H9 (cell line): Measurements from ENCODE around the gene ROBO1. TPM values are rescaled to one million over a fixed set of nuclear protein-coding genes. Genes with fewer than 3 reads are reported as not detected.

Source experiments
- DNase-seq: peaks from one replicate; pipeline ENCODE4 v3.0.0-alpha.2; 2017
- H2AFZ ChIP-seq: one replicate; pipeline ENCODE4 v1.6.1; 2013; ENCODE audit warnings: mild to moderate bottlenecking, low read length, control low read depth, moderate library complexity
- H2AK5ac ChIP-seq: 2 replicates; pipeline ENCODE4 v1.6.1; 2013; ENCODE audit warnings: low read length, control low read depth, mixed read lengths; ENCODE audit not compliant: insufficient read length
- H2BK120ac ChIP-seq: one replicate; pipeline ENCODE4 v1.6.1; 2013; ENCODE audit warnings: low read depth, mild to moderate bottlenecking, low read length, control low read depth, inconsistent platforms; ENCODE audit not compliant: poor library complexity, severe bottlenecking
- H2BK12ac ChIP-seq: 2 replicates; pipeline ENCODE4 v1.6.1; 2013; ENCODE audit warnings: low read length, control low read depth, mixed read lengths, low read depth; ENCODE audit not compliant: insufficient read length
- H2BK15ac ChIP-seq: 2 replicates; pipeline ENCODE4 v1.6.1; 2013; ENCODE audit warnings: low read depth, low read length, control low read depth
- H2BK20ac ChIP-seq: one replicate; pipeline ENCODE4 v1.6.1; 2013; ENCODE audit warnings: low read depth, mild to moderate bottlenecking, low read length, control low read depth, inconsistent platforms; ENCODE audit not compliant: poor library complexity, severe bottlenecking
- H2BK5ac ChIP-seq: 2 replicates; pipeline ENCODE4 v1.6.1; 2013; ENCODE audit warnings: low read length, control low read depth, mixed read lengths; ENCODE audit not compliant: insufficient read length
- H3K14ac ChIP-seq: 2 replicates; pipeline ENCODE4 v1.6.1; 2013; ENCODE audit warnings: low read length, control low read depth; ENCODE audit not compliant: insufficient read depth
- H3K18ac ChIP-seq: 2 replicates; pipeline ENCODE4 v1.6.1; 2013; ENCODE audit warnings: low read depth, mild to moderate bottlenecking, mixed read lengths, low read length, control low read depth; ENCODE audit not compliant: insufficient read length
- H3K23ac ChIP-seq: 2 replicates; pipeline ENCODE4 v1.6.1; 2013; ENCODE audit warnings: low read length, control low read depth, mixed read lengths, low read depth; ENCODE audit not compliant: insufficient read length
- H3K23me2 ChIP-seq: 2 replicates; pipeline ENCODE4 v1.6.1; 2013; ENCODE audit warnings: low read depth, mild to moderate bottlenecking, mixed read lengths, low read length, control low read depth; ENCODE audit not compliant: insufficient read length, poor library complexity, severe bottlenecking
- H3K27ac ChIP-seq: 2 replicates; pipeline ENCODE4 v1.5.1; 2013; ENCODE audit warnings: low read length, control low read depth, mixed read lengths, low read depth; ENCODE audit not compliant: insufficient read length
- H3K27me3 ChIP-seq: 2 replicates; pipeline ENCODE4 v1.6.1; 2013; ENCODE audit warnings: low read length, control low read depth, inconsistent platforms; ENCODE audit not compliant: insufficient read depth
- H3K4ac ChIP-seq: 2 replicates; pipeline ENCODE4 v1.6.1; 2013; ENCODE audit warnings: low read depth, mild to moderate bottlenecking, control low read depth, inconsistent platforms, low read length, moderate library complexity
- H3K4me1 ChIP-seq: 2 replicates; pipeline ENCODE4 v1.6.1; 2013; ENCODE audit warnings: low read length, control low read depth, inconsistent platforms; ENCODE audit not compliant: insufficient read depth
- H3K4me2 ChIP-seq: 2 replicates; pipeline ENCODE4 v1.6.1; 2013; ENCODE audit warnings: low read length, control low read depth, mixed read lengths; ENCODE audit not compliant: insufficient read length, insufficient read depth
- H3K56ac ChIP-seq: 2 replicates; pipeline ENCODE4 v1.6.1; 2013; ENCODE audit warnings: low read depth, mild to moderate bottlenecking, mixed read lengths, low read length, control low read depth; ENCODE audit not compliant: insufficient read length
- H3K79me1 ChIP-seq: 2 replicates; pipeline ENCODE4 v1.6.1; 2013; ENCODE audit warnings: low read depth, mild to moderate bottlenecking, moderate library complexity, low read length, control low read depth, inconsistent platforms; ENCODE audit not compliant: insufficient read depth, poor library complexity, severe bottlenecking
- H3K79me2 ChIP-seq: 2 replicates; pipeline ENCODE4 v1.6.1; 2013; ENCODE audit warnings: low read length, control low read depth, inconsistent platforms; ENCODE audit not compliant: insufficient read depth
- H3K9ac ChIP-seq: 2 replicates; pipeline ENCODE4 v1.6.1; 2013; ENCODE audit warnings: low read length, control low read depth, mixed read lengths; ENCODE audit not compliant: insufficient read length; ENCODE audit errors: extremely low read depth
- H3K9me3 ChIP-seq: one replicate; pipeline ENCODE4 v1.6.1; 2013; ENCODE audit warnings: low read depth, low read length, inconsistent platforms; ENCODE audit not compliant: control insufficient read depth
- H3T11ph ChIP-seq: one replicate; pipeline ENCODE4 v1.6.1; 2013; ENCODE audit warnings: mild to moderate bottlenecking, low read length, control low read depth, inconsistent platforms
- H4K20me1 ChIP-seq: one replicate; pipeline ENCODE4 v1.6.1; 2013; ENCODE audit not compliant: control insufficient read depth, insufficient read length, insufficient read depth
- H4K5ac ChIP-seq: 2 replicates; pipeline ENCODE4 v1.6.1; 2013; ENCODE audit warnings: low read depth, mild to moderate bottlenecking, mixed read lengths, low read length, control low read depth; ENCODE audit not compliant: insufficient read length
- H4K8ac ChIP-seq: replicated peaks from 2 replicates; pipeline ENCODE4 v1.6.1; 2013; ENCODE audit warnings: low read length, control low read depth, mixed read lengths, low read depth; ENCODE audit not compliant: insufficient read length
- H4K91ac ChIP-seq: 2 replicates; pipeline ENCODE4 v1.6.1; 2013; ENCODE audit warnings: low read depth, mild to moderate bottlenecking, moderate library complexity, mixed read lengths, low read length, control low read depth; ENCODE audit not compliant: insufficient read length
- H3K27ac Mint-ChIP-seq, 3 experiments: 2 replicates in 2 of 3; 3 replicates in 1 of 3; pipeline ENCODE4 v1.8.0; 2020 to 2021; ENCODE audit warnings: mixed read lengths in 3 of 3, mild to moderate bottlenecking in 1 of 3, moderate library complexity in 1 of 3
- H3K27me3 Mint-ChIP-seq: 2 replicates; pipeline ENCODE4 v1.8.0; 2021; ENCODE audit warnings: low read depth, mild to moderate bottlenecking, moderate library complexity, mixed read lengths
- H3K36me3 Mint-ChIP-seq, 3 experiments: 2 replicates in 2 of 3; 3 replicates in 1 of 3; pipeline ENCODE4 v1.8.0; 2020 to 2021; ENCODE audit warnings: low read depth in 3 of 3, mixed read lengths in 3 of 3; ENCODE audit not compliant: insufficient read depth in 1 of 3
- H3K4me1 Mint-ChIP-seq, 2 experiments: 2 replicates each; pipeline ENCODE4 v1.8.0; 2020; ENCODE audit warnings: mixed read lengths in 2 of 2
- H3K4me3 Mint-ChIP-seq, 2 experiments: 2 replicates in 1 of 2; 3 replicates in 1 of 2; pipeline ENCODE4 v1.8.0; 2020 to 2021; ENCODE audit warnings: mild to moderate bottlenecking in 2 of 2, mixed read lengths in 2 of 2, moderate library complexity in 1 of 2
- H3K9me3 Mint-ChIP-seq, 2 experiments: 2 replicates in 1 of 2; 3 replicates in 1 of 2; pipeline ENCODE4 v1.8.0; 2020; ENCODE audit warnings: mild to moderate bottlenecking in 2 of 2, mixed read lengths in 2 of 2, moderate library complexity in 1 of 2
- WGBS: extraction: QIAGEN DNeasy Blood & Tissue Kit; methylation state at CpG from one replicate; pipeline ENCODE4 v1.1.7; 2013; ENCODE audit warnings: missing lambda C conversion rate, low lambda C conversion rate, mixed read lengths; ENCODE audit not compliant: insufficient read length; ENCODE audit errors: extremely low coverage; 5-methylcytosine and 5-hydroxymethylcytosine counted together
- total RNA-seq: library from RNA; stranded (reverse); gene quantifications from 2 replicates; pipeline ENCODE4 v1.2.1, GENCODE V29; 2021
- TF ChIP-seq, protein P1 (sequence below): fragments of 200-600 bp; sonication (generic); conservative IDR thresholded peaks from 3 replicates; pipeline ENCODE4 v1.8.0; 2021; ENCODE audit warnings: antibody characterized with exemption, mild to moderate bottlenecking

Gene ROBO1
- total RNA-seq, 1 experiment from 2014 or later: 62.7 TPM

DNA sequence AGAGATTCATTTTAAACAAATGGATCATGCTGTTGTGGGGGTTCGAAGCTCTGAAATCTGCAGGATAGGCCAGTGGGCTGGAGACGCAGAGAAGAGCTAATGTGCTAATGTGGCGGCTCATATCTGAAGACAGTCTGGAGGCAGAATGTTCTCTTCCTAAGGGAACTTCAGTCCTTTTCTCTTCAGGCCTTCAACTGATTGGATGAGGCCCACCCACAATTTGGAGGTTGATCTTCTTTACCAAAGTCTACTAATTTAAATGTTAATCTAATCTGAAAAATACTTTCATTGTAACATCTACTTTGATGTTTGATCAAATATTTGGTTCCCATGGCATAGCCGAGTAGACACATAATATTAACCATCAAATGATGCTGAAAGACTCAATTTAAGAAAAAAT lies 940.2 kb downstream of the ROBO1 start:
- Histone ChIP-seq H3K18ac (no peak overlapping the region), H4K8ac (no peak overlapping the region), H3K9me3 (no peaks in the 10 kb centered on the region), H2BK5ac (no peak overlapping the region), H2BK120ac (no peak overlapping the region), H3K4me2 (no peak overlapping the region), H3K14ac (no peak overlapping the region), H3K9ac (no peak overlapping the region), H3K4me1 (no peaks in the 10 kb centered on the region), H3T11ph (no peak overlapping the region), H3K79me1 (no peaks in the 10 kb centered on the region), H3K56ac (no peak overlapping the region), H4K5ac (no peak overlapping the region), H3K27me3 (no peaks in the 10 kb centered on the region), H4K20me1 (no peaks in the 10 kb centered on the region), H2BK20ac (no peak overlapping the region), H3K79me2 (no peaks in the 10 kb centered on the region), H3K23me2 (no peaks in the 10 kb centered on the region), H2AK5ac (no peak overlapping the region), H2AFZ (no peak overlapping the region), H3K23ac (no peak overlapping the region), H2BK12ac (no peak overlapping the region), H2BK15ac (no peak overlapping the region), H4K91ac (no peak overlapping the region), H3K4ac (no peak overlapping the region), H3K27ac (no peak overlapping the region)
- no peak overlapping the region for H3K27ac Mint-ChIP-seq
- H3K27me3 Mint-ChIP-seq: no peaks in the 10 kb centered on the region
- H3K9me3 Mint-ChIP-seq: no peaks in the 10 kb centered on the region
- H3K4me3 Mint-ChIP-seq: no peak overlapping the region
- DNase-seq: no peak
- WGBS: no CpG with 5 or more reads among the region's 4 CpGs
- H3K4me1 Mint-ChIP-seq: no peaks in the 10 kb centered on the region
- H3K36me3 Mint-ChIP-seq: no peaks in the 10 kb centered on the region; a peak in 1 of 7 replicates
- TF ChIP-seq, protein P1, sequence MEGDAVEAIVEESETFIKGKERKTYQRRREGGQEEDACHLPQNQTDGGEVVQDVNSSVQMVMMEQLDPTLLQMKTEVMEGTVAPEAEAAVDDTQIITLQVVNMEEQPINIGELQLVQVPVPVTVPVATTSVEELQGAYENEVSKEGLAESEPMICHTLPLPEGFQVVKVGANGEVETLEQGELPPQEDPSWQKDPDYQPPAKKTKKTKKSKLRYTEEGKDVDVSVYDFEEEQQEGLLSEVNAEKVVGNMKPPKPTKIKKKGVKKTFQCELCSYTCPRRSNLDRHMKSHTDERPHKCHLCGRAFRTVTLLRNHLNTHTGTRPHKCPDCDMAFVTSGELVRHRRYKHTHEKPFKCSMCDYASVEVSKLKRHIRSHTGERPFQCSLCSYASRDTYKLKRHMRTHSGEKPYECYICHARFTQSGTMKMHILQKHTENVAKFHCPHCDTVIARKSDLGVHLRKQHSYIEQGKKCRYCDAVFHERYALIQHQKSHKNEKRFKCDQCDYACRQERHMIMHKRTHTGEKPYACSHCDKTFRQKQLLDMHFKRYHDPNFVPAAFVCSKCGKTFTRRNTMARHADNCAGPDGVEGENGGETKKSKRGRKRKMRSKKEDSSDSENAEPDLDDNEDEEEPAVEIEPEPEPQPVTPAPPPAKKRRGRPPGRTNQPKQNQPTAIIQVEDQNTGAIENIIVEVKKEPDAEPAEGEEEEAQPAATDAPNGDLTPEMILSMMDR: no peak
